ENCODE measurements around the gene PSMD6. TPM values are rescaled to one million over a fixed set of nuclear protein-coding genes. Genes with fewer than 3 reads are reported as not detected.

The PSMD6 gene
- polyA plus RNA-seq, 3 donors = 54.6 to 135 (median 101) TPM

DNA sequence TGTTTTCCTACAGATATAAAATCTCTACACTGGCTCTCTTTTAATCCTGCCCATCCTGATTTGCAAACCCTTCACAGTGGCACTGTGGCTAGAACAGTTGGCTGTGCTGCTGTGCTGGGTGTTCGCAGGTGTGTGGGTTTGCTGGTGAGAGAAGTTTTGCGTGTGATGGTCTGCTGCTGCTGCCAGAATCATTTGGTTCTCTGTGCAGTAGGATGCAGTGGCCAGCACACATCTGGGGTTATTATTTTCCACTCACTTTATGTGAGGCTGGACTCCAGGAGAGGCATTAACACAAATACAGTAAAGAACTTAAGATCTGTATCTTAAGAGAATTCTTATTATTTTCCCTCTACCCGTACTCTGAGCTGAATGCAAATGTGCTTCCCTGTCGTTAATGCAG is 16.0 kb upstream of the PSMD6 start:
- Histone ChIP-seq H3K27ac (ENCODE audit: low read depth in 1 of 2, low read length in 2 of 2) (no peak overlapping the region), H3K9me3 (replicated peaks in 1 of 2; ENCODE audit: control insufficient read depth in 1 of 2, insufficient read depth in 1 of 2, low read length in 2 of 2) (no peaks in the 10 kb centered on the region), H3K36me3 (replicated peaks in 1 of 2; ENCODE audit: control insufficient read depth in 1 of 2, insufficient read depth in 2 of 2, low read length in 2 of 2) (no peaks in the 10 kb centered on the region), H4K20me1 (ENCODE audit: insufficient read depth, low read length) (no peaks in the 10 kb centered on the region), H2AFZ (ENCODE audit: insufficient read depth, low read depth, low read length, poor library complexity, severe bottlenecking) (no peak overlapping the region), H3K9ac (ENCODE audit: insufficient read depth, low read length, poor library complexity, severe bottlenecking) (no peak overlapping the region), H3K4me1 (ENCODE audit: control insufficient read depth in 1 of 2, insufficient read depth in 2 of 2, low read length in 2 of 2) (no peaks in the 10 kb centered on the region), H3K4me2 (replicated peaks; ENCODE audit: extremely low read depth, low read length, poor library complexity, severe bottlenecking) (no peak overlapping the region), H3K4me3 (replicated peaks in 1 of 3; ENCODE audit: low read depth in 2 of 3, low read length in 3 of 3) (no peak overlapping the region), H3K79me2 (ENCODE audit: insufficient read depth, low read length) (no peaks in the 10 kb centered on the region), H3K27me3 (ENCODE audit: control insufficient read depth in 2 of 2, insufficient read depth in 2 of 2, low read length in 2 of 2) (peaks cover 0 to 5% of the 10 kb centered on the region in 2 donors)
- intact Hi-C loops (cut with micrococcal nuclease) = loop anchor here in 1 of 2 donors (10.0 kb wide), 1 partner anchor 445 kb away; no protein-coding TSS in a partner anchor
- Mint-ChIP-seq H3K27ac (no peak overlapping the region), H3K27me3 (ENCODE audit: low read depth in 3 of 3) (peaks cover 4 to 14% (median 13%) of the 10 kb centered on the region in 3 donors), H3K36me3 (no peaks in the 10 kb centered on the region), H3K4me1 (peaks cover 3% of the 10 kb centered on the region), H3K9me3 (peaks cover 0 to 4% (median 0%) of the 10 kb centered on the region in 7 donors), H3K4me3 (no peak overlapping the region)
- no peak for DNase-seq
- TF ChIP-seq, protein P1, sequence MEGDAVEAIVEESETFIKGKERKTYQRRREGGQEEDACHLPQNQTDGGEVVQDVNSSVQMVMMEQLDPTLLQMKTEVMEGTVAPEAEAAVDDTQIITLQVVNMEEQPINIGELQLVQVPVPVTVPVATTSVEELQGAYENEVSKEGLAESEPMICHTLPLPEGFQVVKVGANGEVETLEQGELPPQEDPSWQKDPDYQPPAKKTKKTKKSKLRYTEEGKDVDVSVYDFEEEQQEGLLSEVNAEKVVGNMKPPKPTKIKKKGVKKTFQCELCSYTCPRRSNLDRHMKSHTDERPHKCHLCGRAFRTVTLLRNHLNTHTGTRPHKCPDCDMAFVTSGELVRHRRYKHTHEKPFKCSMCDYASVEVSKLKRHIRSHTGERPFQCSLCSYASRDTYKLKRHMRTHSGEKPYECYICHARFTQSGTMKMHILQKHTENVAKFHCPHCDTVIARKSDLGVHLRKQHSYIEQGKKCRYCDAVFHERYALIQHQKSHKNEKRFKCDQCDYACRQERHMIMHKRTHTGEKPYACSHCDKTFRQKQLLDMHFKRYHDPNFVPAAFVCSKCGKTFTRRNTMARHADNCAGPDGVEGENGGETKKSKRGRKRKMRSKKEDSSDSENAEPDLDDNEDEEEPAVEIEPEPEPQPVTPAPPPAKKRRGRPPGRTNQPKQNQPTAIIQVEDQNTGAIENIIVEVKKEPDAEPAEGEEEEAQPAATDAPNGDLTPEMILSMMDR (IDR thresholded peaks at IDR 0.05) = no peak
- WGBS (ENCODE audit: insufficient coverage) = 100% methylated on average over 1 of the region's 4 CpGs

DNA sequence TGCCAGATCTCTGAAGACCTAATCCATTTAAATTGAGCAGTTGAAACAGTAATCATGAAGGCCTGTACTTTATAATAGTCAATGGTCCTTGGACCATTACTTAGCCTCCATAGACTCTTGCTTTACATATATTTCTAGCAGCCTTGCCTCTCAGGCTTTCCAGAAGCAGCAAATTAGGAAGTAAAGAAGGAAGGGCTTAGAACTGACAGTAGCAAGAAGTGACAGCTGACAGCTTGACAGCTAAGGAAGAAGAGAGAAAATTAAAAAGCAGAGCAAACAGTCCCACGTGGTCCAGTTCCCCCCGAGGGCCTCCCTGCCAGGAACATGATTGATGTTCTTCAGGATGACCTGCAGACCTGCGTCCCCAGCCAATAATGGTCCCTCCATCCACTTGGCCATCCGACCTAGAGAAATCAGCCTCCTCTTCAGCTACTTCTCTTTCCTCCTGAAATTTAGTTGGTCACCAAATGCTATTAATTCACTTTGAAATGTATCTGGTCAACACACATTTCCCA is 15.0 kb upstream of the PSMD6 start:
- DNase-seq = no peak
- no peaks in the 10 kb centered on the region for H3K36me3 ChIP-seq (replicated peaks in 1 of 2; ENCODE audit: control insufficient read depth in 1 of 2, insufficient read depth in 2 of 2, low read length in 2 of 2)
- Mint-ChIP-seq H3K9me3 (peaks cover 0 to 4% (median 0%) of the 10 kb centered on the region in 7 donors), H3K27me3 (ENCODE audit: low read depth in 3 of 3) (peaks cover 4 to 20% (median 14%) of the 10 kb centered on the region in 3 donors), H3K36me3 (no peaks in the 10 kb centered on the region), H3K27ac (no peak overlapping the region), H3K4me3 (no peak overlapping the region), H3K4me1 (peaks cover 3% of the 10 kb centered on the region)
- H3K4me3 ChIP-seq (replicated peaks in 1 of 3; ENCODE audit: low read depth in 2 of 3, low read length in 3 of 3) = no peak overlapping the region
- intact Hi-C loops (cut with micrococcal nuclease) = loop anchor here in 1 of 2 donors (10.0 kb wide), 1 partner anchor 446 kb away; no protein-coding TSS in a partner anchor
- H3K4me2 ChIP-seq (replicated peaks; ENCODE audit: extremely low read depth, low read length, poor library complexity, severe bottlenecking) = no peak overlapping the region
- TF ChIP-seq, protein P1 (IDR thresholded peaks at IDR 0.05) = no peak
- no peak overlapping the region for H3K27ac ChIP-seq (ENCODE audit: low read depth in 1 of 2, low read length in 2 of 2)
- H3K27me3 ChIP-seq (ENCODE audit: control insufficient read depth in 2 of 2, insufficient read depth in 2 of 2, low read length in 2 of 2) = peaks cover 0 to 6% of the 10 kb centered on the region in 2 donors
- H4K20me1 ChIP-seq (ENCODE audit: insufficient read depth, low read length) = no peaks in the 10 kb centered on the region
- no peaks in the 10 kb centered on the region for H3K9me3 ChIP-seq (replicated peaks in 1 of 2; ENCODE audit: control insufficient read depth in 1 of 2, insufficient read depth in 1 of 2, low read length in 2 of 2)
- H3K9ac ChIP-seq (ENCODE audit: insufficient read depth, low read length, poor library complexity, severe bottlenecking) = no peak overlapping the region
- H2AFZ ChIP-seq (ENCODE audit: insufficient read depth, low read depth, low read length, poor library complexity, severe bottlenecking) = no peak overlapping the region
- 48% methylated on average over 4 of the region's 4 CpGs for WGBS (ENCODE audit: insufficient coverage)
- no peaks in the 10 kb centered on the region for H3K4me1 ChIP-seq (ENCODE audit: control insufficient read depth in 1 of 2, insufficient read depth in 2 of 2, low read length in 2 of 2)
- H3K79me2 ChIP-seq (ENCODE audit: insufficient read depth, low read length) = no peaks in the 10 kb centered on the region

Measured in CD14-positive monocyte (primary cell).